ENCODE data around the gene EPHA8.

The EPHA8 gene

GRCh38 chr1:22562584-22563583, at the start of gene EPHA8:
EPHA8 (plus strand) TSS chr1:22563489; CDS start chr1:22563636, 147 bp downstream.
- Histone ChIP-seq H3K79me2 (ENCODE audit: low read length) (no peaks in the 10 kb centered on the region), H3F3A (ENCODE audit: insufficient read depth, low read length) (no peaks in the 10 kb centered on the region), H3K9ac (ENCODE audit: low read length) (no peak within 1 kb of the TSS), H3K4me2 (ENCODE audit: low read depth, low read length) (no peak within 1 kb of the TSS), H3K4me1 (ENCODE audit: low read length) (no peaks in the 10 kb centered on the region), H3K9me3 (replicated peaks; ENCODE audit: insufficient read depth, low read length) (no peaks in the 10 kb centered on the region), H3K4me3 (ENCODE audit: low read length) (no peak within 1 kb of the TSS), H3K9me2 (replicated peaks; ENCODE audit: insufficient read depth, low read length) (no peaks in the 10 kb centered on the region), H4K20me1 (ENCODE audit: insufficient read depth, low read length) (no peaks in the 10 kb centered on the region), H3K36me3 (replicated peaks; ENCODE audit: insufficient read depth, low read length) (no peaks in the 10 kb centered on the region), H3K27me3 (replicated peaks; ENCODE audit: insufficient read depth, low read length) (peaks cover 92% of the 10 kb centered on the region), H3K27ac (ENCODE audit: low read length) (no peak within 1 kb of the TSS), H2AFZ (ENCODE audit: low read length) (no peak within 1 kb of the TSS)
- TF ChIP-seq EZH2 (optimal IDR thresholded peaks at IDR 0.05; ENCODE audit: low read depth, low read length) (no peak), EZH2phosphoT487 (IDR thresholded peaks at IDR 0.05; ENCODE audit: low read length) (no peak), CTCF (IDR thresholded peaks at IDR 0.05; ENCODE audit: low read length) (no peak)
- DNase-seq, result no peak

GRCh38 chr1:22516906-22517571, 46.2 kb upstream of the EPHA8 start:
- Histone ChIP-seq H2AFZ (ENCODE audit: low read length) (no peak overlapping the region), H3F3A (ENCODE audit: insufficient read depth, low read length) (no peaks in the 10 kb centered on the region), H3K4me3 (ENCODE audit: low read length) (no peak overlapping the region), H3K9me2 (replicated peaks; ENCODE audit: insufficient read depth, low read length) (no peaks in the 10 kb centered on the region), H3K27ac (ENCODE audit: low read length) (no peak overlapping the region), H3K79me2 (ENCODE audit: low read length) (no peaks in the 10 kb centered on the region), H3K4me2 (ENCODE audit: low read depth, low read length) (no peak overlapping the region), H3K9ac (ENCODE audit: low read length) (no peak overlapping the region), H3K9me3 (replicated peaks; ENCODE audit: insufficient read depth, low read length) (no peaks in the 10 kb centered on the region), H3K27me3 (replicated peaks; ENCODE audit: insufficient read depth, low read length) (no peaks in the 10 kb centered on the region), H3K4me1 (ENCODE audit: low read length) (no peaks in the 10 kb centered on the region), H4K20me1 (ENCODE audit: insufficient read depth, low read length) (no peaks in the 10 kb centered on the region), H3K36me3 (replicated peaks; ENCODE audit: insufficient read depth, low read length) (0 out of 2 replicates have a peak, but pooled peaks cover 6% of the 10 kb centered on the region)
- DNase-seq, result no peak
- TF ChIP-seq CTCF (IDR thresholded peaks at IDR 0.05; ENCODE audit: low read length) (no peak), EZH2 (optimal IDR thresholded peaks at IDR 0.05; ENCODE audit: low read depth, low read length) (no peak), EZH2phosphoT487 (IDR thresholded peaks at IDR 0.05; ENCODE audit: low read length) (no peak)

GRCh38 chr1:22517956-22518355, 45.3 kb upstream of the EPHA8 start:
- 0 out of 2 replicates have a peak, but pooled peaks cover 6% of the 10 kb centered on the region for H3K36me3 ChIP-seq (replicated peaks; ENCODE audit: insufficient read depth, low read length)
- DNase-seq, result no peak
- H3F3A ChIP-seq (ENCODE audit: insufficient read depth, low read length), result no peaks in the 10 kb centered on the region
- H3K9ac ChIP-seq (ENCODE audit: low read length), result no peak overlapping the region
- H3K27me3 ChIP-seq (replicated peaks; ENCODE audit: insufficient read depth, low read length), result no peaks in the 10 kb centered on the region
- no peak overlapping the region for H3K27ac ChIP-seq (ENCODE audit: low read length)
- no peaks in the 10 kb centered on the region for H3K9me2 ChIP-seq (replicated peaks; ENCODE audit: insufficient read depth, low read length)
- H2AFZ ChIP-seq (ENCODE audit: low read length), result no peak overlapping the region
- H3K9me3 ChIP-seq (replicated peaks; ENCODE audit: insufficient read depth, low read length), result no peaks in the 10 kb centered on the region
- H3K4me2 ChIP-seq (ENCODE audit: low read depth, low read length), result no peak overlapping the region
- H3K4me3 ChIP-seq (ENCODE audit: low read length), result no peak overlapping the region
- no peaks in the 10 kb centered on the region for H3K79me2 ChIP-seq (ENCODE audit: low read length)
- no peak for TF ChIP-seq CTCF (IDR thresholded peaks at IDR 0.05; ENCODE audit: low read length)
- TF ChIP-seq EZH2 (optimal IDR thresholded peaks at IDR 0.05; ENCODE audit: low read depth, low read length), result no peak
- no peak for TF ChIP-seq EZH2phosphoT487 (IDR thresholded peaks at IDR 0.05; ENCODE audit: low read length)
- no peaks in the 10 kb centered on the region for H4K20me1 ChIP-seq (ENCODE audit: insufficient read depth, low read length)
- H3K4me1 ChIP-seq (ENCODE audit: low read length), result no peaks in the 10 kb centered on the region

All from MM.1S (cell line).